ENCODE results near the gene ZIC2. TPM values are rescaled to one million over a fixed set of nuclear protein-coding genes. Genes with fewer than 3 reads are reported as not detected.

ZIC2 gene
- total RNA-seq, 1 experiment from 2014 or later, result 0.44 TPM

GRCh38 chr13:99959540-99960230, 21.9 kb upstream of the ZIC2 start:
- peak; percentile 50 for DNase-seq (ENCODE audit: low read depth)

DNA sequence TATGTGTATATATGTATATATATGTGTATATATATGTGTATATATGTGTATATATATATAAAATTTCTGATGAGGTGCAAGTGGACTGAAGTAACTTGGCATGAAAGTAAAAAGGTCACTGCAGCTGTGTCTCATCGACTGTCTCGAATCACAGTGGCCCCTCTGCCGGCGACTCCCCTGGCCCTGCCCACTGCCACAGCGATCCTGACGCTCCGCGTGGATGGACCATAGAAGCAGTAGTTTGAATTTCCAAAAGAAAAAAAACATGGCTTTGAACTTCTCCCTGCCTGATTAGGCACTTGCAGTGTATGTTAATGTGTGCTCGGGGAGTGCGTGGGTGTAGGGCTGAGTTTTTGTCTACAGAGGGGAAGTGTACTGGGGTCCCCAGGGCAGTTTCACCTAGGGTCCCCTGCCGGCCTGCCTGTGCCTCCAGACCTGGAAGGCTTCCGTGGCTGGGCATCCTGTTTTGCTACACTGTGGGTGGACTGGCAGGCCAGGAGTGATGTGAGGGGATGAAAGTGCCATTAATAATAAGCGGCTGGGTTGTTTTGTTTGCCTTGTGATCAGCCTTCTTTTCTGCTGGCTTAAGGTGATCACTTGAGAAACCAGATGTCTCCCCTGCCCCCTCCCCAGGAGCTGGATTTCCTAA, 20.8 kb upstream of the ZIC2 start:
- no peak for DNase-seq (ENCODE audit: low read depth)

GRCh38 chr13:99961636-99962035, 19.9 kb upstream of the ZIC2 start:
- DNase-seq (ENCODE audit: low read depth), result no peak

DNA sequence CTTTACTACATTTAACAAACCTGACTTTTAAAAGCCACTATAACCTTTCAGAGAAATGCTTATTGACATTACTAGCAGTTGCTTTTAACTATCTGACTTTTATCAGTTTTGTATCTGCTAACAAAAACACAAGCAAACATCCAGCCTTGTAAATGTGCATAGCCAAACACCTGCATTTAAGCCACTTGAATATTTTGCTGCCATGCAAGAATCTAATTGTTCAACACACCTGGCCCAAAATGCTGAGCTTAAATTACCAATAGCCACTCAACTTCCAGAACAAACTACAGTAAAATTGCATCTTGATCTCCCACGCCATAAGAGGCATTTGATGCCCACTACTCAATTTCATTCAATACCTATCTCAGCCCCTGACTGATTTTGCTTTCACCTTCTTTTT, 19.3 kb upstream of the ZIC2 start:
- no peak for DNase-seq (ENCODE audit: low read depth)

DNA sequence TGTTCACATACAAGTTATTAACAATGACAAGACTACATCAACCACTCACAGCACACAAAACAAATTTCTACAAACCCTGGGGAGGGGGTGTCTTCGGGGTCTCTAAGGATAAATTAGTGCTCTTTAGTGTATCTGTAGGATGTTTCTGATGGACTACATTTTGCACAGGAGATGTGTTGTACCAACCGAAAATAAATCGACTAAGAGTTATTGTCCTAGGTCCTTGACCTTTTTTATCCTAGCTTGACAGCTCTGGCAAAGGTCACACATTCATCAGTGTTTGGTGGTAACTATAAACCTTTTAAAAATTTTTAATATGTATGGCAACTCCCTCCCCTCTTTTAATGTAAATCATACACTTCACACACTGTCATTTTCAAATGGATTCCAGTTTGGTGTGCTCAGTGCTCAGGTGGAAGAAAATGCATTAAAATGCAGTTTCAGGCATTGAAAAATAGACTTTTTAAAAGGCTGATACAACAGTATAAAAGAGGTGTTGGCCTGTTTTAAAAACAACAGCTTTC, 17.7 kb upstream of the ZIC2 start:
- no peak for DNase-seq (ENCODE audit: low read depth)

DNA sequence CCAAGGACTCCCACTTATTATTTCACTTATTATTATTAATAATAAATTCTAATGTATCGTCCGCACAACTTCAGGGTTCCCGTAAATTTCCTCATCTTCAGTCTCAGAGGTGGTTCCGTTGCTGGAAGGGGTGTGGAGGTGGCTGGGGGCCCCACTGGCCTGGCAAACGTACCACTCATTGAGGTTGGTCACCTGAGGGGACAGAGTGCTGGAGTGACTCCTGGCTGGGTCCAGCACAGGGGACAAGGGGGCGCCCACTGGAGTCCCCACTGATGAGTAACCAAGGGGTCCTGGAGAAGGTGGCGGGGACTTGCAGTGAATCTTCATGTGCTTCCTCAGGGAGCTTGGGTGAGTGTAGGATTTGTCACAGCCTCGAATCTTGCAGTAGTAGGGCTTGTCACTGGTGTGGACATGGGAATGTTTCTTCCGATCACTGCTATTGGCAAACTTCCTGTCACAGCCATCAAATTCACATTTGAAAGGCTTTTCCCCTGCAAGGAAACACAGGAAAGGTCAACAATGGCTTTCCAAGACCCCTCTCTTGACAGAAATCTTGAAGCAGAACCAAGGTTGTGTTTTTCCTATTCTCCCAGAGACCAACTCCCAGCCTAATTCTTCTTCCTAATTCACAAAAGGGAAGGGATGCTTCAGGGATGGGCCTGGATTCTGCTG, 16.1 kb upstream of the ZIC2 start:
- no peak for DNase-seq (ENCODE audit: low read depth)

DNA sequence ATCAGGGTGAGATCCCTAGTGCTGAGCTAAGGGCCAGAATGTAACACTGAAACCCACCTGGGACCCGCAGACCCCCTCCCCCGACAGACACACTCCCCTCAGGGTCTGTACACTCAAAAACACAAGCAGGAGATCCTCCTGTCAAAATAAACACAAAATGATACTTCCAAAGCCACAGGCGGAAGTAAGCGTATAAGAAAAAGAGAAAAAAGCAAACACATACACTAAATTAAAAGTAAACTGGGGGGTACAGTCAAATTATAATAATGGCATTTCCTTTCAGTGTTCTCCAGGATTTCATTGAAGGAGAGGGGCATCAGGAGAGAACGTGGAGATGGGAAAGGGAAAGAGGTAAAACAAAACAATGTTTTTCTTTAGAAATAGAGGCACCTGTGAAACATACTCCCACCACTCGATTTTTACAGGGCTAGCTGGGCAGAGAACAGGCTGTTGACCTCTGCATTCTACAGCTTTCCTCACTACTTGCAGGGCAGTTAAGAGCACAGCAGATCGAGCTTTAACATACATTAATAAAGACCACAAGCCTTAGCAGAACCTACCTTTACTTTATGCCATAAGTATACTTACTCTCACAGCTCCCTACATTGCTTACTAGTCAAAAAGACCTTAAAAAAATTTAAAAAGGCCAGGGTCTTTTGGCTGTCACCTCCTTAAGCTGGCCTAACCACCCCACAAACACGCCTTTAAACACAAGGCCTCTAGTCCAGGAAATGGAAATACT, 15.3 kb upstream of the ZIC2 start:
- no peak for DNase-seq (ENCODE audit: low read depth)

GRCh38 chr13:99967498-99967868, 14.1 kb upstream of the ZIC2 start:
- no peak for DNase-seq (ENCODE audit: low read depth)

DNA sequence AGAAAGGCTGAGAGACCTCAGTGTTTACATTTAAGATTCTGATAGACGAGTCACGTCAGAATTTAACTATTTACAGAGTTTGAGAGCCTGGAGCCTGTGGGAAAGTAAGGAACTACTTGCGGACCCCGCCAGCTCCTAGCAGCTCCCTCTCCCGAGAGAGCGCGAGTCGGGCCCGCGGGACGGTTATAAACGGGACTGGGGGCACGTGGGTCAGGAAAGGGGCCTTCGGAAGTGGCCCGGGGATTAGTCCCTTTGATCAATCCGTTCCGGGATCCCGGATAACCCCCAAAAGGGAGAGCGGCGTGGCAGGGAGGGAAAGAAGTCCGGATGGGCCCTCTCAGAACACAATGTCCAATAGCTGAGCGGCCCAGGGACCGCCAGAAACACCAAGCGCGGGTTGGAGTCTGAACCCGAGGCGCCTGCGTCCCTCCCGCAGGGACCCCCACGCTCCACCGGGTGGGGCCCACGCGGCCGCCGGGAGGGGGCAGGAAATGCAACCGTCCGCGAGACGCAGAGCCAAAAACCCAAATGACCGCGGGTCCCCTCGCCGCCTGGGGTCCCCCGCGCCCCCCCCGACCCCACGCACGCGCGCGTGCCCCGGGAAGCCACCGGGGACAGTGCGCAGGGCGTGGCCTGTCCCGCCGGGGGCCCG, 13.6 kb upstream of the ZIC2 start:
- no peak for DNase-seq (ENCODE audit: low read depth)

DNA sequence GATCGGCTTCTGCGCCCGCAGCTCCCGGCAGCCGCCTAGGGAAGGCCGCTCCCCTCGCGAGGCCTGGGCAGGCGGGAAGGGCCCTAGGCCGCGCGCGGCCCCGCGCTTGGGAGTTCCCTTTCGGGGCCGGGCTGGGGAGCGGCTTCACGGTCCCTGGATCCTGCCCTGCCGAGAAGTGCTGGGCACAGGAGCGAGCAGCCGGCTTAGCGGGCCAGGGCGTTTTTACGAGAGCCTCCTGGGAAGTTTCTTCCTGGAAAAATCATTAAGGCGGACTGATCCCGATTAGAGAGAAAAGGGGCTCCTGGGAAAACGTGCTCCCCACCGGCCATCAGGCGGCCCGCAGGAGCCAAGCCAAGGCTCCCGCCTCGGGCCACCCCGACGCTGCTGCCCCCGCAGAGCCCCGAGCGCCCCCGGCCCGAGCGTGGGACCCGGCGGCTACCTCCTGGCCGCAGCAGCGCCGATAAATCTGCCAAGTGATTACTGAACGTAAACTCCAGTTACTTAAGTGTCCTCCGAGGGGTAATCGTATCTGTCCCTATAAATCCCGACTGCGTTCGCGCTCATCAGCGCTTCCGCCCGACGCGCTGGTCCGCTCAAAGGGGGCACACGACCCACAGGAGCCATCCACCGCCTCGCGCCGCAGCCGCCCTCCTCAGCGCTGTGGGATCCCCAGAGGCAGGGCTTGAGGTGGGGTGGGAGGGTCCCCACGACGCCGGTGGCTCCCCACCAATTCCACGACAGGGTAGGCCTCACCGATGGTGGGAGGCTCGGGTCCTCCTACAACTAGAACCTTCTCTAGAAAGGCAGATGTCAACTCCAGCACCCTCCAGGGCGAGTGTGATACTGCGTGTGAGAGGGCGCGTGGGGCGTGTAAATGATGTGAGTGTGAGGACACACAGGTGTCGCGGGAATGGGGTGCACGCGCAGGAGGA, 12.8 kb upstream of the ZIC2 start:
- peak; percentile 32 for DNase-seq (ENCODE audit: low read depth)

GRCh38 chr13:99969453-99969918, 12.1 kb upstream of the ZIC2 start:
- no peak for DNase-seq (ENCODE audit: low read depth)

GRCh38 chr13:99969919-99970650, 11.5 kb upstream of the ZIC2 start:
- peak; percentile 32 for DNase-seq (ENCODE audit: low read depth)

DNA sequence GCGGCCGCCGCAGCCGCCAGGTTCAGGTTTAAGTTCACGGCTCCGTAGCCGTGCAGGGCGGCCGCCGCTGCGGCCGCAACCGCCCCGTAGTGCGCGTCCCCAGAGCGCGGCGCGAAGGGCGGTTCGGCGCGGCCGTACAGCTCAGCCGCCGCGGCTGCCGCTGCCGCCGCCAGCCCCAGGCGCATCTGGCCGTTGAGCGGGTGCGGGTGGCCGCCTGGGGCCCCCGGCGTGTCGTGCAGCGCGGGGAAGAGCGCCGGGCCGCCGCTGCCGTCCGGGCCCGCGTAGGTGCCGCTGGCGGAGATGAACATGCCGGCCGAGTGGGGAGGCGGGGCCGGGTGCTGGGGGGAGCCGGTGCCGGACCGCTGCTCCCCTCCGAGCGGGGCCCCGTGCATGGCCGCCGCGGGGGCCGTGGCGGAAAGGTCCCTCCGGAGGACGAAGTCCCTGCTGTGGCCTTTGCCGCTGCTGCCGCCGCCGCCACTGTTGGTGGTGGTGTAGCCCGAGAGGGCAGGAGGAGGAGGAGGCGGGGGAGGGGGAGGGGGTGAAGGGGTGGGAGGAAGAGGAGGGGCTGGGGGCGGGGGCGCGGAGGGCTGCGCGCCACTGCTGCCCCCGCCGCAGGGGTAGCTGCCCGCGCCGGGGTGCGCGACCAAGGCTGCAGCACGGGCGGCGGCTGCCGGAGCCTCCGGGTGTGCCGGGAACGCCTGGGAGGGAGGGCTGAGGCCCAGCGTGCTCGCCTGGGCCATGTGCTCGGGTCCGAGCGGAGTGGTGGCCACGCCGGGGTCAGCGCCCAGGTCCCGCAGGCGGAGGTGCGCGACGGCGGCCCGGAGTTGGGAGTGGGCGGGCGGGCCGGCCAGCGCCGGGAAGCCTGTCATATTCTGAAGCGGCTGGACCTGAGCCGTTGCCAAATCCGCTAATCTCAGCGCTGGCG, 10.7 kb upstream of the ZIC2 start:
- no peak for DNase-seq (ENCODE audit: low read depth)

DNA sequence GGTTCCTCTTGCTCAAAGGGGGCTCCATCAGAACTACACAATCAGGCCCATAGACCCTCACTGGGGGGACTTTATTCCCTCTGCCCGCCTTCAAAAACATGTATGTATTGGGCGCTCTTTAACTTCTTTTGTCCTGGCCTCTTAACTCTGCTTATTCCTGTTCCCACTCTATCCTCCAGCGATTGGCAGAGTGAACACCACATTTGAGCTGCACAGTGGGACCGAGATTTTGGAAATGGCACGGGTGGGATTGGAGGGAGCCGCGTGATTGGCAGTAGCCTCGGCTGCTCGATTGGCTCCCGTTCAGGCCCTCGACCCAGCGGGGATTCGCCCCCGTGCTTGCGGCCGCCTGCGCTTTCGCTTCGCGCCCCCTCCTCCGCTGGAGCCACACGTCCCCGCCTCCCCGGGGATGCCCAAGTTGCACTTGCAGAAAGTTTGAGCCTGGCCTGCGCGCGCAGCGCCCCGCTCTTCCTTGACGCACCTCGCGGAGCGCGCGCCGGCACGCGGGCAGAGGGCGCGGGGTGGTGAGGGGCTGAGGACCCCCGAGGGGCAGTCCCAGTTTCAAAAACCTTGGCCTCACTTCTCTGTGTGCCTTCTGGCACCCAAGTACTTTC, 9.9 kb upstream of the ZIC2 start, which contains the start of gene ZIC5:
ZIC5 (minus strand) TSS at position 192 of the 614 bp plus-strand sequence; CDS start at position 28, 164 bp downstream.
- no peak for DNase-seq (ENCODE audit: low read depth)

DNA sequence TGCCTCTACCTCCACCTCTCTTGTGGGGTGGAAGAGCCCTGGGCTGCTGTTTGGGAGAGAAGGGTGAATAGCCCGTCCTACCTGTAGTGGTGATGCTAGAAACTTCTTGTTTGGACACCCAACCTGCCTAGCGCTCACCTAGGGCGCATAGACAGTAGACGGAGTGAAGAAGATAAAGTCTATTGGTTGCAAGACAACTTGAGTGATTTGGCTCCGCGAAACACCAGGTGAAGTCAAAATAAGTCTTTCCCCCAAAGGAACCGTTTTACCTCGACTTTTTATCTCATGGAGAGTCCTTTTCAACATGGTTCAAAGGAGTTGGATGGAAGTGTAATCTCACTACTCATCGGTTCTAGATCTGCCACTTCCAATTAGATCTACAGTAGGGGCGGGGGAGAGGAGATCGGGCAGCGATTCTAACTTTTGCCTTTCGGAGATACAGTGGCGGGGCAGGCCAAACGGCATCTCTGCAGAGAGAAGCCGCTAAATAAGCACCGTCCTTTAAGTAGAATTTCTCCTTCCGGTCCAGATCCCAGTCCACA, 9.3 kb upstream of the ZIC2 start:
- no peak for DNase-seq (ENCODE audit: low read depth)

DNA sequence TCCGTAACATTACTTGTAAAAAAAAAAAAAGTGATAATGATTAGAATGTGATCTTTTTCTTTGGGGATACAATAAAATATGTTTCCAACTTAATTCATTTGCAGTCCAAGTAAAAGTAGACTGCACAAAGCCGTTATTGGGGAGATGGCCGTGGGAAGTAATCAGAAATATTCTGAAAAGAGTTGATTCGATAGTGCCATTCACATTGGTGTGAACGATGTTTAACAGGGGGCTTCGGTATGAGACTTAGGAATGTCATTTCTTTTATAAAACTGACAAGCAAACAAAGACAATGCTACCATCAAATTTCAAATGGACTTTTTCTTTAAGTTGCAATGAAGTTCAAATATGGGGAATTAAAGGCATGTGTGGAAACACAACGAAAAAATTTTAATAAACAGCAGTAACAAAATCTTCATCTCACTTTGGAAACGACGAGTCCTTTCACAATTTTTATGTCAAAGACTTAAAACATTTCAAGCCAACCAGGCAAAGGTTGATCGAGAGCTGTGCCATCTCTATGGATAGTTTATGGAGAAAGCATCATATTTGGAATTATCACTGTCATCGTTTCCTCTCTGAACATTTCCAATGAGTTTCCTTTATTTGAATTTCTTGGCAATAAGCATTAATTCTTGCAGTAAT, 8.3 kb upstream of the ZIC2 start:
- no peak for DNase-seq (ENCODE audit: low read depth)

DNA sequence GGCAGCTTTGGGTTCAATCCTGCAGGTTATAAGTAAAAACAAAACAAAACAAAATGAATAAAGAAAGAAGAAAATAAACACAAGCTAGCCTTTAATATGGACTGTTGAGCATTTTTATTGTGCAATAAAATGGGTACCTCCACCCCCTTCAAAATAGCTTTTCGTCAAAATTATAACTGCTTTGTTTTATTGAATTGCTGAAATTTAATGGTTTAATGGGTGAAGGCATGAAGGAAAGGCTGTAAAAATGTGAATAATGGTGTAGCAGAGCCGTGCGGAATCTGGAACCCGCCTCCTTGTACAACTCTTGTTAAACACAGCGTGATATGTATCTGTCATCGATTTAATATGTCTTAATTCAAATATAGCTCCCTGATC, 7.8 kb upstream of the ZIC2 start:
- DNase-seq (ENCODE audit: low read depth), result no peak
